D721Med (cell line): ENCODE data around the gene FYN.

Source experiments
- DNase-seq: peaks from one replicate; pipeline ENCODE4 v3.0.0; 2011; ENCODE audit warnings: low spot score; ENCODE audit not compliant: insufficient read length
- FAIRE-seq: peaks from 2 replicates; lab custom pipeline; 2011; peaks lifted over from hg19 to GRCh38; lab: Jason Lieb, UNC
- CTCF ChIP-seq: IDR thresholded peaks from 2 replicates; pipeline ENCODE4 v1.5.1; 2012; ENCODE audit warnings: mild to moderate bottlenecking, control low read depth; ENCODE audit not compliant: insufficient read depth; ENCODE audit errors: missing control alignments

Gene FYN

GRCh38 chr6:111672761-111673450 is 200.3 kb downstream of the FYN start:
- no peak for TF ChIP-seq CTCF
- FAIRE-seq (no peak), DNase-seq (no peak)

DNA sequence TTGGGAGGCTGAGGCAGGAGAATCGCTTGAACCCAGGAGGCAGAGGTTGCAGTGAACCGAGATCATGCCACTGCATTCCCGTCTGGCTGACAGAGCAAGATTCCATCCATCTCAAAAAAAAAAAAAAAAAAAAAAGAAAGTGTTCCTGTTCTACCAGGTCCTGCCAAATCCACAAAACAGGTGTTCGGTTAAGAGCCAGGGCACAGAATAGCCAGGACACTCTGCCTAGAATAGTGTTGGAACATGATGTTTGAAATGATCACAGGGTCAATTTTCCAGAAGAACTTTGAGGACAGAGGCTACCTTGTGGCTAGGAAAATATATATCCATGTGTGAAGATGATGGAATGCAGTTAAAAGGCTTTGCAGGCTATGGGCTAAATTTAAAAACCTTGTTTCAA is 203.9 kb downstream of the FYN start:
- no peak for TF ChIP-seq CTCF
- FAIRE-seq, result no peak
- DNase-seq, result no peak

GRCh38 chr6:111668410-111668809 is 204.8 kb downstream of the FYN start:
- no peak for DNase-seq
- no peak for FAIRE-seq
- no peak for TF ChIP-seq CTCF

DNA sequence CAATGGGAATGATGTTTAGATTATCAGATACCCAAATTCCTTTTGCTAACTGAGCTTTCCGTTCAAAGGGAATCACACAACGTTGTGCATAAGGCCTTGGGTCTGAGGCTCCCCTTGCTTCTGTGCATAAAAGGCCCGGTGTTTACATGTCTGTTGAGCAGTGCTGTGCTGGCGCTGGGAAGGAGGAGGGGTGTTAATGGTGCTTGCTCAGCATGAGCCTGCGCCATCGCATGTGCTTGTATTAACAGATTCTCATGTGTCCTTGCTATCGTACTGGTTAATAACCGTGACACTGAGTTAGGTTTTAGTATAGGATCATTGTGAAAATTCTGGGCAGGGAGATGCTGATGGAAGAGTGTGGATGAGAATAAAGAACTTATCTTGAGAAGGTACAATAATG is 205.3 kb downstream of the FYN start:
- TF ChIP-seq CTCF, result no peak
- no peak for DNase-seq
- no peak for FAIRE-seq

- no peak for FAIRE-seq
- TF ChIP-seq CTCF, result no peak
- no peak for DNase-seq
Observed at GRCh38 chr6:111666847-111667246, 206.4 kb downstream of the FYN start.

GRCh38 chr6:111664565-111665030 is 208.7 kb downstream of the FYN start:
- DNase-seq, result no peak
- TF ChIP-seq CTCF, result no peak
- no peak for FAIRE-seq
